HEK293T (cell line): ENCODE results near the gene RHOG.

Experiments
- CTCF ChIA-PET: fragments of 350-600 bp; formaldehyde crosslinking; extraction: SDS; loops from one replicate; lab custom pipeline; 2021; ENCODE audit warnings: antibody characterized with exemption, inconsistent platforms; lab: Yijun Ruan, JAX
- POLR2A ChIA-PET: fragments of 350-600 bp; formaldehyde crosslinking; extraction: SDS; loops from one replicate; lab custom pipeline; 2020; ENCODE audit warnings: antibody characterized with exemption, inconsistent platforms; lab: Yijun Ruan, JAX
- DNase-seq: peaks from one replicate; pipeline ENCODE4 v3.0.0; 2012; ENCODE audit warnings: mixed read lengths; ENCODE audit errors: extremely low spot score
- ARNT ChIP-seq: fragments of 450-650 bp; IDR thresholded peaks from 2 replicates; pipeline ENCODE4 v1.6.1; 2017; ENCODE audit warnings: mild to moderate bottlenecking
- BHLHE40 ChIP-seq: fragments of 450-650 bp; IDR thresholded peaks from 2 replicates; pipeline ENCODE4 v1.6.1; 2016; ENCODE audit warnings: mild to moderate bottlenecking, moderate library complexity, borderline replicate concordance
- CTBP1 ChIP-seq: fragments of 450-650 bp; IDR thresholded peaks from 2 replicates; pipeline ENCODE4 v1.6.1; 2016; ENCODE audit warnings: borderline replicate concordance
- ELF4 ChIP-seq: fragments of 450-650 bp; IDR thresholded peaks from 2 replicates; pipeline ENCODE4 v1.6.1; 2017; ENCODE audit warnings: antibody characterized with exemption
- FOXA1 ChIP-seq: fragments of 450-650 bp; IDR thresholded peaks from 2 replicates; pipeline ENCODE4 v1.6.1; 2016; ENCODE audit warnings: mild to moderate bottlenecking
- FOXK2 ChIP-seq: fragments of 450-650 bp; IDR thresholded peaks from 2 replicates; pipeline ENCODE4 v1.6.1; 2016; ENCODE audit warnings: mild to moderate bottlenecking
- FOXM1 ChIP-seq: fragments of 450-650 bp; IDR thresholded peaks from 2 replicates; pipeline ENCODE4 v1.6.1; 2017; ENCODE audit warnings: mild to moderate bottlenecking, borderline replicate concordance
- HDGF ChIP-seq: fragments of 450-650 bp; IDR thresholded peaks from 2 replicates; pipeline ENCODE4 v1.6.1; 2017; ENCODE audit warnings: antibody characterized with exemption, borderline replicate concordance
- L3MBTL2 ChIP-seq: fragments of 450-650 bp; conservative IDR thresholded peaks from 2 replicates; pipeline ENCODE4 v1.6.1; 2016; ENCODE audit warnings: mild to moderate bottlenecking
- LEF1 ChIP-seq: fragments of 450-650 bp; IDR thresholded peaks from 2 replicates; pipeline ENCODE4 v1.6.1; 2017; ENCODE audit warnings: mild to moderate bottlenecking, borderline replicate concordance
- NFRKB ChIP-seq: fragments of 450-650 bp; IDR thresholded peaks from 2 replicates; pipeline ENCODE4 v1.6.1; 2016; ENCODE audit warnings: mild to moderate bottlenecking, moderate library complexity
- SP1 ChIP-seq: fragments of 450-650 bp; IDR thresholded peaks from 2 replicates; pipeline ENCODE4 v1.6.1; 2017
- SUZ12 ChIP-seq: fragments of 450-650 bp; IDR thresholded peaks from 2 replicates; pipeline ENCODE4 v1.6.1; 2016; ENCODE audit warnings: mild to moderate bottlenecking
- TARDBP ChIP-seq: fragments of 450-650 bp; IDR thresholded peaks from 2 replicates; pipeline ENCODE4 v1.6.1; 2016
- ZNF384 ChIP-seq: fragments of 450-650 bp; IDR thresholded peaks from 2 replicates; pipeline ENCODE4 v1.6.1; 2016
- TF ChIP-seq, protein P1 (sequence below): fragments of 450-650 bp; IDR thresholded peaks from 2 replicates; pipeline ENCODE4 v1.6.1; 2016

The RHOG gene

DNA sequence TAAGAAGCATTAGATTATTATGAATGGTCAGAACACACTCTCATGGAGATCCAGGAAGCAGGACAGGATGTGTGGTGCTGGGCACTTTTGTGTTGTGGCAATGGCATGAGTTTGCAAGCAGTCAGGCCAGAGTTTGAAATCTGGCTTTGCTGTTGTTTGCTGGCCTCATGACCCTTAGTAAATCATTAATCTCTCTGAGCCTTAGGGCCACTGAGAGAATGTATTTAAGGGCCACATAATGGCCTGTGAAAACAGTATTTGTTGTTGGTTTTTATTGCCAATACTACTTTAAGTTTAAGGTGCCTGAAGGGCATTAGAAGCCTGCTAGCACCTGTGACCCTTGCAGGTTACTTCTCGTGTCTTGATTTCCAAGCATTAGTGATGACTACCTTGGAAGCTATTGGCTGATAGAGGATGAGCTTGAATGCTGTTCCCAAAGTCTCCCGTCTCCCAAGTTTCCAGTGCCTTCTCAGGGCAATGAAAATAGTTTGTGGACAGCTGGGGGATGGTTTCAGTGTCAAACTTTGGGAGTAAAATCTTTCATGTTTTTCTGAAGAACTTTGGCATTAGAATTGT is 39.3 kb upstream of the RHOG start:
- no peak for DNase-seq
- POLR2A ChIA-PET: no interaction called here
- CTCF ChIA-PET: interaction anchor here (0.7 to 0.9 kb wide), 4 partner anchors 8 to 192 kb away, joined by 3 to 4 read pairs (median 3); no protein-coding TSS in a partner anchor
- TF ChIP-seq TARDBP (no peak), BHLHE40 (no peak), FOXK2 (no peak), ARNT (no peak), SUZ12 (no peak), LEF1 (no peak), FOXM1 (no peak), FOXA1 (no peak), ELF4 (no peak), ZNF384 (no peak), NFRKB (no peak), SP1 (no peak), L3MBTL2 (no peak)
- TF ChIP-seq, protein P1, sequence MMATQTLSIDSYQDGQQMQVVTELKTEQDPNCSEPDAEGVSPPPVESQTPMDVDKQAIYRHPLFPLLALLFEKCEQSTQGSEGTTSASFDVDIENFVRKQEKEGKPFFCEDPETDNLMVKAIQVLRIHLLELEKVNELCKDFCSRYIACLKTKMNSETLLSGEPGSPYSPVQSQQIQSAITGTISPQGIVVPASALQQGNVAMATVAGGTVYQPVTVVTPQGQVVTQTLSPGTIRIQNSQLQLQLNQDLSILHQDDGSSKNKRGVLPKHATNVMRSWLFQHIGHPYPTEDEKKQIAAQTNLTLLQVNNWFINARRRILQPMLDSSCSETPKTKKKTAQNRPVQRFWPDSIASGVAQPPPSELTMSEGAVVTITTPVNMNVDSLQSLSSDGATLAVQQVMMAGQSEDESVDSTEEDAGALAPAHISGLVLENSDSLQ: no peak

DNA sequence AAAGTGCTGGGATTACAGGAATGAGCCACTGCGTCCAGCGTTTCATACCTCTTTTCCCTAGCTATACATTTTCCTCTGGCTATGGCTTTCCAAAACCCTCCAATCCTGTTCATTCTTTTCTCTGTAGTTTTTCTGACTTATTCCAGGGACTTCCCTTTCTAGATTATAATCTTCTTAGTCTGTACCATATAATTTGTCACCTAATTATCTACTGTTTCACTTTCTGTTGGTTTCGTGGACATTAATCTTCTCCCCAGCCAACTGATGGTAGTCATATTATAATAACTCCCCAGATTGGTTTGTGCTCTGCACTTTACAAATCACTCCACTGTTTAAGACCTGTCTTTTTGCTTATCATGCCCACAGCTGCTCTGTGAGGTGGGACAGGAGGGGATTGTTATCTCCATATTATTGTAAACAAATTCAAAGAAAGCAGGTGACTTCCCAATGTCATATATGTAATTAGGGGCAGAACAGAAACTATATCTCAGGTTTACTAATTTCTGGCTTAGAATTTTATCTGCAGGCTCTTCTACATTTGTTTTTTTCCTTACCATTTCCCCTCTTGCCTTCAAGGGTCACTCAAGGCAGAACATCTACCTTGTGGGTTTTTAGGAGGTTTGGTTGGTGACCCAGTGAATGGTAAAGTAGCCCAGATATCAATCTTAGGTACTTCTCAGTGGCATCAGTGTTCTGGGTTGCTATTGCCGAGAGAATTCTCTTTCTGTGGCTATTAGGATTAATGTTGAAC is 38.6 kb upstream of the RHOG start:
- POLR2A ChIA-PET: no interaction called here
- TF ChIP-seq TARDBP (no peak), NFRKB (no peak), SUZ12 (no peak), FOXM1 (no peak), ELF4 (no peak), CTBP1 (no peak), FOXA1 (no peak), SP1 (no peak), BHLHE40 (no peak), L3MBTL2 (no peak), LEF1 (no peak), HDGF (no peak), ZNF384 (no peak), ARNT (no peak)
- TF ChIP-seq, protein P1: no peak
- CTCF ChIA-PET: interaction anchor here (1.8 kb wide), 1 partner anchor 38 kb away, joined by 3 read pairs; no protein-coding TSS in a partner anchor
- DNase-seq: no peak

DNA sequence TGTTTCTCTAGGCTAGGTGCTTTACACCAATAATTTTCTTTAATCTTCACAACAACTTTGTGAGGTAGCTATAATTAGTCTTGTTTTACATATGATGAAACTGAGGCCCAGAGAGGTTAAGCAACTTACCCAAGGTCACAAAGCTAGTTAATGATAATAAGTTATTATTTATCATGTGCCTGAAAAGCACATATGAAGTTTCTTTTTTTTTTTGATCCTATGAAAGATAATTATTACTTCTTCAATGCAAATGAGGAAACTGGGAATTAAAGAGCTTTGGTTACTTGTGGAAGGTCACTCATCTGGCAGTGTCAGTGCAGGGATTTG is 37.5 kb upstream of the RHOG start:
- TF ChIP-seq NFRKB (no peak), FOXK2 (no peak), HDGF (no peak), FOXM1 (no peak), FOXA1 (no peak), SUZ12 (no peak), ZNF384 (no peak), ARNT (no peak), SP1 (no peak), LEF1 (no peak), BHLHE40 (no peak), ELF4 (no peak)
- TF ChIP-seq, protein P1: no peak
- ChIA-PET POLR2A (no interaction called here), CTCF (interaction anchor here (0.6 to 1.8 kb wide), 3 partner anchors 24 to 36 kb away, joined by 3 to 6 read pairs (median 3); no protein-coding TSS in a partner anchor)
- DNase-seq: no peak

DNA sequence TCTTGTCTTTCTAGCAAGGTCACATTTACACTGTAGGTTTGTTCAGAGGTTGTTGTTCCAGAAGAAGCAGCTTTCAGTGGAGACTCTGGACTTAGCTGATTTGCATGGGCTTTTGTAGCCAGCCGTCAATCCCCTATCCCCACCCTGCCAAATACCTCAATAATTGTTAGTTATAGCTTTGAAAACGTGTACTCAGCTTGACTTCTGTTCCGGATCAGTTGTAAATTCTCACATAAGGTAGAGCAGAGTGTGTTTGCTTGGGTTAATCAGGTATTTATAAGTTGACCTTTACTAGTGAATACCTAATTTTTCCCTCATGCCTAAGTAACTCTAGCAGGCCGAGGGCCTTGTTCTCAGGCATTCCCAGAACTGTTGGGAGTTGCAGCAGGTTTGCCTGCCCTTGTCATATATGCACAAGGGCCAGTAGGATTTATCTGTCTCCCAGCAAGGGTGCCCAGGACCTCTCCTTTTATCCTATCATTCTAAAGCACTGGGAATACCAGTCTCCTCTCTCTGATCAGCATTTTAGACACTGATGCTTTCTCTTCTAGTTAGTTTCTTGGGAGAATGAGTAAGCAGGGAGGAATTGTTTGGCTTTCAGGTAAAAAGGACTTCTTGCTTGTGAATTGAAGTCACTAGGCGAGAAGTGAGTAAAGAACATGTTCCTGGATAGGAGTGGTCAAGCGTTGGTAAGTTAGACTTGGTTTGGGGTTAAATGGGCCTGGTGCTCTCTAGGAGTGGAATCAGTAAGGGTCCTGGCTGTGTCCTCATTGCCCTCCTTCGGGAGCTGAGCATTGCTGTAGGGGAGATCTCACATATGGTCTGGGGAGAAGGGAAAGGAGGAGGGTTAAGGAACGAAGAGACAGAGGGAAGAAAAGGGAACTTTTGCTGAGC is 36.9 kb upstream of the RHOG start:
- TF ChIP-seq SP1: no peak
- TF ChIP-seq SUZ12: no peak
- TF ChIP-seq CTBP1: no peak
- TF ChIP-seq LEF1: no peak
- TF ChIP-seq HDGF: no peak
- no peak for TF ChIP-seq FOXM1
- TF ChIP-seq, protein P1: no peak
- no peak for TF ChIP-seq NFRKB
- no peak for TF ChIP-seq BHLHE40
- TF ChIP-seq TARDBP: no peak
- TF ChIP-seq L3MBTL2: no peak
- TF ChIP-seq ZNF384: no peak
- no peak for TF ChIP-seq ELF4
- no peak for TF ChIP-seq FOXK2
- no peak for TF ChIP-seq FOXA1
- no peak for TF ChIP-seq ARNT
- CTCF ChIA-PET: interaction anchor here (0.6 to 1.8 kb wide), 3 partner anchors 23 to 36 kb away, joined by 3 to 6 read pairs (median 3); no protein-coding TSS in a partner anchor
- POLR2A ChIA-PET: interaction anchor here (0.7 kb wide), 1 partner anchor 1741 kb away, joined by 3 read pairs; no protein-coding TSS in a partner anchor
- no peak for DNase-seq
